Umbilical cord (tissue), 2 donors: Measurements from ENCODE around the gene PRTG. TPM values are rescaled to one million over a fixed set of nuclear protein-coding genes. Genes with fewer than 3 reads are reported as not detected.
"Not testable (repeated sequence)": the region's sequence is repeated elsewhere in the genome, so short reads cannot be mapped to it uniquely, and the experiment has no call there.

Source experiments
- DNase-seq: peaks from one replicate; pipeline ENCODE4 v3.0.0-alpha.2; 2015; ENCODE audit warnings: low spot score
- total RNA-seq: library from RNA; depleted of rRNA; stranded (reverse); fragments of >200 nt; gene quantifications from one replicate; pipeline ENCODE4 v1.2.3, GENCODE V29; 2014; ENCODE audit warnings: low replicate concordance; ENCODE audit not compliant: insufficient read depth

PRTG gene
- total RNA-seq, 1 donor from 2014 or later = 16.4 TPM

GRCh38 chr15:55703873-55704301 is 39.1 kb downstream of the PRTG start:
- no peak for DNase-seq

- DNase-seq = no peak
These were observed 42.1 kb downstream of the PRTG start for GRCh38 chr15:55700876-55701275.

GRCh38 chr15:55698653-55699052 is 44.3 kb downstream of the PRTG start:
- no peak for DNase-seq

- DNase-seq = no peak
These were observed 46.7 kb downstream of the PRTG start for GRCh38 chr15:55696221-55696620.

GRCh38 chr15:55695432-55695831 is 47.5 kb downstream of the PRTG start:
- DNase-seq = peak; percentile 70

GRCh38 chr15:55694652-55695150 is 48.3 kb downstream of the PRTG start:
- DNase-seq = peak; percentile 58

- not testable (repeated sequence) for DNase-seq
These were observed 49.8 kb downstream of the PRTG start for GRCh38 chr15:55693116-55693515.

GRCh38 chr15:55687792-55688191 is 55.2 kb downstream of the PRTG start:
- no peak for DNase-seq

- no peak for DNase-seq
These were observed 57.7 kb downstream of the PRTG start for GRCh38 chr15:55685286-55685685.

GRCh38 chr15:55683376-55683775 is 59.6 kb downstream of the PRTG start:
- peak; percentile 82 for DNase-seq

GRCh38 chr15:55681631-55682030 is 61.3 kb downstream of the PRTG start:
- DNase-seq = no peak

GRCh38 chr15:55676507-55676906 is 66.4 kb downstream of the PRTG start:
- no peak for DNase-seq

GRCh38 chr15:55673287-55673686 is 69.7 kb downstream of the PRTG start:
- no peak for DNase-seq

GRCh38 chr15:55669270-55669669 is 73.7 kb downstream of the PRTG start:
- no peak for DNase-seq

GRCh38 chr15:55665605-55666227 is 77.2 kb downstream of the PRTG start:
- no peak for DNase-seq

GRCh38 chr15:55661428-55661827 is 81.5 kb downstream of the PRTG start:
- DNase-seq = peak; percentile 76

GRCh38 chr15:55660153-55660552 is 82.8 kb downstream of the PRTG start:
- DNase-seq = no peak

- no peak for DNase-seq
These were observed 83.5 kb downstream of the PRTG start for GRCh38 chr15:55659481-55659880.

GRCh38 chr15:55658886-55659285 is 84.1 kb downstream of the PRTG start:
- DNase-seq = no peak

- DNase-seq = no peak
These were observed 88.4 kb downstream of the PRTG start for GRCh38 chr15:55654561-55655031.

GRCh38 chr15:55652909-55653495 is 90.0 kb downstream of the PRTG start:
- no peak for DNase-seq

GRCh38 chr15:55652359-55652758 is 90.6 kb downstream of the PRTG start:
- no peak for DNase-seq

- DNase-seq = no peak
These were observed 93.9 kb downstream of the PRTG start for GRCh38 chr15:55649058-55649423.
